ENCODE data around the gene ELMO1.
A peak's percentile ranks its signal among the peaks of the same experiment; 100 is the strongest.

ELMO1 gene

GRCh38 chr7:36961693-36962092 lies 487.0 kb downstream of the ELMO1 start:
- DNase-seq = no peak

- no peak for DNase-seq
Measured at GRCh38 chr7:36961097-36961496, 487.6 kb downstream of the ELMO1 start.

GRCh38 chr7:36960105-36960504 lies 488.6 kb downstream of the ELMO1 start:
- no peak for DNase-seq

- no peak for DNase-seq
Measured at GRCh38 chr7:36958111-36958733, 490.4 kb downstream of the ELMO1 start.

GRCh38 chr7:36957620-36958019 lies 491.0 kb downstream of the ELMO1 start:
- DNase-seq = no peak

- DNase-seq = no peak
Measured at GRCh38 chr7:36956814-36957213, 491.9 kb downstream of the ELMO1 start.

GRCh38 chr7:36955456-36956129 lies 493.1 kb downstream of the ELMO1 start:
- no peak for DNase-seq

GRCh38 chr7:36951257-36951697 lies 497.4 kb downstream of the ELMO1 start:
- DNase-seq = no peak

- peak in 1 of 2 experiments; percentile 6 for DNase-seq
Measured at GRCh38 chr7:36949711-36950600, 498.7 kb downstream of the ELMO1 start.

- DNase-seq = peak in 1 of 2 experiments; percentile 76
Measured at GRCh38 chr7:36946401-36946739, 502.3 kb downstream of the ELMO1 start.

GRCh38 chr7:36945612-36946400 lies 502.9 kb downstream of the ELMO1 start:
- peak; percentile 30 to 84 for DNase-seq

- no peak for DNase-seq
Measured at GRCh38 chr7:36944838-36945237, 503.8 kb downstream of the ELMO1 start.

GRCh38 chr7:36943591-36944435 lies 504.9 kb downstream of the ELMO1 start:
- peak in 1 of 2 experiments; percentile 49 for DNase-seq

GRCh38 chr7:36942955-36943354 lies 505.7 kb downstream of the ELMO1 start:
- DNase-seq = no peak

GRCh38 chr7:36942541-36942940 lies 506.1 kb downstream of the ELMO1 start:
- no peak for DNase-seq

GRCh38 chr7:36942025-36942424 lies 506.6 kb downstream of the ELMO1 start:
- no peak for DNase-seq

GRCh38 chr7:36941359-36941758 lies 507.3 kb downstream of the ELMO1 start:
- DNase-seq = no peak

GRCh38 chr7:36939816-36940215 lies 508.8 kb downstream of the ELMO1 start:
- peak in 1 of 2 experiments; percentile 4 for DNase-seq

GRCh38 chr7:36937754-36938563 lies 510.7 kb downstream of the ELMO1 start:
- no peak for DNase-seq

GRCh38 chr7:36931892-36932291 lies 516.8 kb downstream of the ELMO1 start:
- no peak for DNase-seq

- no peak for DNase-seq
Measured at GRCh38 chr7:36929791-36930190, 518.9 kb downstream of the ELMO1 start.

Data from NCI-H446 (cell line).